ENCODE measurements around the gene AFAP1L1. TPM values are rescaled to one million over a fixed set of nuclear protein-coding genes. Genes with fewer than 3 reads are reported as not detected.

AFAP1L1 gene
- total and polyA plus RNA-seq, 2 of the 13 experiments (the other 11 are each of a cell fraction or from before 2014, with no cell fraction given): 0.38 to 1.0 TPM

- TF ChIP-seq, protein P1, sequence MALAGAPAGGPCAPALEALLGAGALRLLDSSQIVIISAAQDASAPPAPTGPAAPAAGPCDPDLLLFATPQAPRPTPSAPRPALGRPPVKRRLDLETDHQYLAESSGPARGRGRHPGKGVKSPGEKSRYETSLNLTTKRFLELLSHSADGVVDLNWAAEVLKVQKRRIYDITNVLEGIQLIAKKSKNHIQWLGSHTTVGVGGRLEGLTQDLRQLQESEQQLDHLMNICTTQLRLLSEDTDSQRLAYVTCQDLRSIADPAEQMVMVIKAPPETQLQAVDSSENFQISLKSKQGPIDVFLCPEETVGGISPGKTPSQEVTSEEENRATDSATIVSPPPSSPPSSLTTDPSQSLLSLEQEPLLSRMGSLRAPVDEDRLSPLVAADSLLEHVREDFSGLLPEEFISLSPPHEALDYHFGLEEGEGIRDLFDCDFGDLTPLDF (CRISPR knock-in tag; IDR thresholded peaks at IDR 0.05): no peak
- TF ChIP-seq TCF7L2 (IDR thresholded peaks at IDR 0.05; ENCODE audit: low read depth, low read length) (no peak), SRSF9 (IDR thresholded peaks at IDR 0.05; ENCODE audit: borderline replicate concordance, insufficient read depth, low read depth, low read length, poor library complexity, severe bottlenecking) (no peak), ZNF230 (CRISPR knock-in tag; IDR thresholded peaks at IDR 0.05) (peak; percentile 35; the same call in 1 of the 2 replicates), ZNF451 (CRISPR knock-in tag; IDR thresholded peaks at IDR 0.05) (0 out of 2 replicates have a peak, but pooled peaks have one; percentile 67), ZMYM3 (CRISPR knock-in tag; IDR thresholded peaks at IDR 0.05) (no peak), ZNF672 (CRISPR knock-in tag; IDR thresholded peaks at IDR 0.05) (no peak), CEBPB (IDR thresholded peaks at IDR 0.05; ENCODE audit: borderline replicate concordance, low read depth, low read length) (no peak), ELF1 (CRISPR knock-in tag; IDR thresholded peaks at IDR 0.05) (peak; percentile 35), ZIK1 (CRISPR knock-in tag; IDR thresholded peaks at IDR 0.05; ENCODE audit: borderline replicate concordance, low read depth) (no peak), ZNF781 (CRISPR knock-in tag; IDR thresholded peaks at IDR 0.05; ENCODE audit: borderline replicate concordance, not compliant biosample characterization) (no peak), SIN3A (IDR thresholded peaks at IDR 0.05; ENCODE audit: borderline replicate concordance, low read depth, low read length) (no peak), TCF7 (IDR thresholded peaks at IDR 0.05; ENCODE audit: low read depth) (no peak), ZNF616 (CRISPR knock-in tag; IDR thresholded peaks at IDR 0.05; ENCODE audit: low read depth) (no peak; the same call in 1 of the 2 replicates), BORCS8-MEF2B (CRISPR knock-in tag; IDR thresholded peaks at IDR 0.05) (peak; percentile 35; the same call in 1 of the 2 replicates), ZFY (CRISPR knock-in tag; IDR thresholded peaks at IDR 0.05) (peak; percentile 14; the same call in 1 of the 2 replicates), HINFP (CRISPR knock-in tag; IDR thresholded peaks at IDR 0.05; ENCODE audit: low read depth) (0 out of 2 replicates have a peak, but pooled peaks have one; percentile 51), ZNF552 (CRISPR knock-in tag; IDR thresholded peaks at IDR 0.05; ENCODE audit: borderline replicate concordance) (no peak), HMG20B (CRISPR knock-in tag; conservative IDR thresholded peaks at IDR 0.05) (no peak), KAT8 (CRISPR knock-in tag; IDR thresholded peaks at IDR 0.05) (peak; percentile 77), KLF13 (CRISPR knock-in tag; IDR thresholded peaks at IDR 0.05) (no peak), ZNF501 (CRISPR knock-in tag; IDR thresholded peaks at IDR 0.05) (0 out of 2 replicates have a peak, but pooled peaks have one; percentile 43), ZFP90 (CRISPR knock-in tag; IDR thresholded peaks at IDR 0.05; ENCODE audit: borderline replicate concordance) (no peak), NCOA1 (CRISPR knock-in tag; IDR thresholded peaks at IDR 0.05) (0 out of 2 replicates have a peak, but pooled peaks have one; percentile 74), HNF4A (CRISPR knock-in tag; IDR thresholded peaks at IDR 0.05) (peak; percentile 37), TEAD3 (CRISPR knock-in tag; optimal IDR thresholded peaks at IDR 0.05; ENCODE audit: borderline replicate concordance) (peak; percentile 37)
- TF ChIP-seq, protein P2, sequence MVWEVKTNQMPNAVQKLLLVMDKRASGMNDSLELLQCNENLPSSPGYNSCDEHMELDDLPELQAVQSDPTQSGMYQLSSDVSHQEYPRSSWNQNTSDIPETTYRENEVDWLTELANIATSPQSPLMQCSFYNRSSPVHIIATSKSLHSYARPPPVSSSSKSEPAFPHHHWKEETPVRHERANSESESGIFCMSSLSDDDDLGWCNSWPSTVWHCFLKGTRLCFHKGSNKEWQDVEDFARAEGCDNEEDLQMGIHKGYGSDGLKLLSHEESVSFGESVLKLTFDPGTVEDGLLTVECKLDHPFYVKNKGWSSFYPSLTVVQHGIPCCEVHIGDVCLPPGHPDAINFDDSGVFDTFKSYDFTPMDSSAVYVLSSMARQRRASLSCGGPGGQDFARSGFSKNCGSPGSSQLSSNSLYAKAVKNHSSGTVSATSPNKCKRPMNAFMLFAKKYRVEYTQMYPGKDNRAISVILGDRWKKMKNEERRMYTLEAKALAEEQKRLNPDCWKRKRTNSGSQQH (CRISPR knock-in tag; IDR thresholded peaks at IDR 0.05; ENCODE audit: low read depth): 0 out of 2 replicates have a peak, but pooled peaks have one; percentile 19
Measured at GRCh38 chr5:149367249-149367971, 95.8 kb downstream of the AFAP1L1 start (continued).

Measured in HepG2 (cell line).